H7 (cell line): ENCODE data around the gene CNTNAP5. TPM values are rescaled to one million over a fixed set of nuclear protein-coding genes. Genes with fewer than 3 reads are reported as not detected.
A peak's percentile ranks its signal among the peaks of the same experiment; 100 is the strongest.

Source experiments
- DNase-seq: peaks from one replicate; pipeline ENCODE4 v3.0.0; 2012
- H3K27me3 ChIP-seq: 2 replicates; pipeline ENCODE4 v1.6.0; 2011; ENCODE audit warnings: mild to moderate bottlenecking, low read length; ENCODE audit not compliant: control insufficient read depth, insufficient read depth
- H3K36me3 ChIP-seq: replicated peaks from 2 replicates; pipeline ENCODE4 v1.5.1; 2011; ENCODE audit warnings: low read length; ENCODE audit not compliant: control insufficient read depth, insufficient read depth
- H3K4me3 ChIP-seq: 2 replicates; pipeline ENCODE4 v1.5.1; 2011; ENCODE audit warnings: low read depth, mild to moderate bottlenecking, control low read depth, low read length, moderate library complexity; ENCODE audit not compliant: insufficient read depth
- total RNA-seq: library from RNA; depleted of rRNA; stranded (reverse); fragments of >200 nt; shearing (Covaris generic); gene quantifications from 2 replicates; pipeline ENCODE4 v1.2.3, GENCODE V29; 2014; rRNA removed

Gene CNTNAP5
- 0.04 and 0.28 TPM in 2 replicates for total RNA-seq

GRCh38 chr2:124025171-124025580 lies at the start of gene CNTNAP5:
Gene CNTNAP5, plus strand, starts transcription at chr2:124025287. Its CDS starts 364 bp downstream, at chr2:124025651.
- DNase-seq: peak; percentile 91
- Histone ChIP-seq H3K36me3 (no peaks in the 10 kb centered on the region), H3K27me3 (peaks cover 36% of the 10 kb centered on the region), H3K4me3 (peak within 1 kb of the TSS; percentile 52)

DNA sequence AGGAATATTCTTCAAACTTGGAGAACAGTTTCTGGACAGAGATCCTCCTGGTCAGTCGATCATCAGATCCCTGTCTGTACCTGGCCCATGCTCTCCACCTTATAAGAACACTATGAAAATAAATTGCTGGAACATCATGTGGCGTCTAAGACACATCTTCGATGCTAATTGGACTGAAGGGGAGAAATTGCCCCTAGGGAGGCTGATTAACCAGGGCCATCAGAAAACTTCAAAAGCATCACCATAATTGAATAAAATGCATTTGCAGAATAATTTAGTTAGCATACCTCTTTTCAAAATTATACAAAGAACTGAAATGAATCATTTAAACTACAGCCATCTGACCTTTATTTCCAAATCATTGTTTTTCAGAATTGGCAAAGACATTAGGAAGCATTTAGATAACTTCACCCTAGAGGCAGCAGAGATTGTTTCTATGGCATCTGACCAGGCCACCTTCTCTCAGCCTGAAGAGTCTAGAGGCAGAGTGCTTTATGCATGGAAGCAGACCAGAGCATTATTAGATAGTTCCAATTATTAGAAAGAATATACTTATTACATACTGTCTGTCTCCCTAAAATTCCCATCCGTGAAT lies 48.9 kb upstream of the CNTNAP5 start:
- no peaks in the 10 kb centered on the region for H3K36me3 ChIP-seq
- no peaks in the 10 kb centered on the region for H3K27me3 ChIP-seq
- no peak for DNase-seq
- no peak overlapping the region for H3K4me3 ChIP-seq

DNA sequence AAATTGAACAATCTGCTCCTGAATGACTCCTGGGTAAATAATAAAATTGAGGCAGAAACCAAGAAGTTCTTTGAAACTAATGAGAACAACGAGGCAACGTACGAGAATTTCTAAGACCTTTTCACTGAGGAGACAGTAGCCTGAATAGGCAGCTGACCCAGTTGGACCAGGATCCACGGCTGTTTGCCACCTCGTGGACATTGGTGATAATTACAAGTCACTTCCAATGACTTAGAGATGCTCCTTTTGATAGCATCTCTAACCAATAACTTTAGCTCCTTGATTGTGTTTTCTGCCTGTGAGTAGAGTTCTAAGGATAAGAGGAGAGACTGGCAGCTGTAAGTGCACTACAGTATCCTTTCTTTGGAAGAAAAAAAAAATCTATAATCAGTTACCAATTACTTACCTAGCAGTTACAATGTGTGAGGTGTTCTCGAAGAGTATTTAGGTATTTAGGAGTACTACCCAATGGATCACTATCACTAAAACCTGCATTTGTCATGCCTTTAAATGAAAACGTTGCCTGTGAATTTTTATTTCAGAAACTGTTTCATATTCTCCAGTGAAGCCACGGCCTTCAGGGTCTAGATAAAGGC lies 31.3 kb upstream of the CNTNAP5 start:
- no peaks in the 10 kb centered on the region for H3K36me3 ChIP-seq
- no peaks in the 10 kb centered on the region for H3K27me3 ChIP-seq
- peak; percentile 43 for DNase-seq
- no peak overlapping the region for H3K4me3 ChIP-seq

DNA sequence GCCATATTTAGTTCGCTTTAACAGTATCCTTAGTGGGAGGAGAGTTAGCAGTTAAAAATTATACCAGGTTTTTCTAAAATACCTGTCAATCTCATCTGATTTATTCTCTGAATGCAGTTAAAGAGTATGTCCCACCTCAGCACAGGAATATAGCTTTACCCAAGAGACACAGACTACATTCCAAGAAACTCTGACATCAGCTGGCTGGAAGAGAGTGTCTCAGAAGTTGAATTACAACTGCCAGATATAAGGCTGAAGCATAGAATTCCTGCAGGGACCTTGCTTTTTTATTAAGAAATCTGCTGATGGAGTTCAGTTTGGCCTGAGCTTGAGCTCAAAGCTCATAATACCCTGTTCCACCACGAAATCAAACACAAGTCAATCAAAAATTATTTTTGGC lies 25.4 kb upstream of the CNTNAP5 start:
- no peaks in the 10 kb centered on the region for H3K27me3 ChIP-seq

DNA sequence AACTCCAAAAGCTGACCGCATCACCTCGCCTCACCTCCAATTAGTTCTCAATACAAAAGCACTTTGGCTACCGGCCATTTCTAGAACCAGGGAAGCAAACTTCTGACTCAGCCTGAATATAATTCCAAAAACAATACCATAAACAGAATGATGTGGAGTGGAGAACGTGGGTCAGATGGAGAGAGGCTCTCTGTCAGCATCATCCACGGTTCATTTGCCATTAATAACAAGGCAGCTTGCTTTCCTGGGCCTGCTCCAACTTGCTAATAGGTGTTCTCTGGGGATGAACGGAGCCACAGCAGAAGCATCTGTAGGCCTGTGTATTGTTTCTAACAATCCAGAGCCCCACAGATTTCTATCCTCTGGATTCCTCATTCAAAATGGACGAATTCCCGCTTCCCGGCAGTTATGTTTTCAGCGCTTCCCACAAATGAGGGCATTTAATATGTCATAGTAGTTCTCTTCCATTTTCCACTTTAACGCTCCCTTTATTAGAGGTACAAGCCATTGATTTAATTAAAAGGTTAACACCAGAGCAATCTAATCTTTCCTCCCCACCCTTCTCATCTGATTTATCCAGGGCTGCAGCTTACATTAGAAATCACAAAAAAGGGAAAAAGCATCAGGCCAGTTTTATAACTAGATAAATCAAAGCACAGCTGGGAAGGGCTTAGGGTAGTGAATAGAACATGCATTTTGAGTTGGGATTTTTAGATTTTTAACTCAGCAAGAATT lies 23.2 kb upstream of the CNTNAP5 start:
- Histone ChIP-seq H3K27me3 (no peaks in the 10 kb centered on the region), H3K4me3 (no peak overlapping the region), H3K36me3 (no peaks in the 10 kb centered on the region)
- no peak for DNase-seq

More for the DNA sequence above, 25.4 kb upstream of the CNTNAP5 start:
- no peak for DNase-seq
- Histone ChIP-seq H3K36me3 (no peaks in the 10 kb centered on the region), H3K4me3 (no peak overlapping the region)

- H3K4me3 ChIP-seq: no peak overlapping the region
- no peaks in the 10 kb centered on the region for H3K36me3 ChIP-seq
- H3K27me3 ChIP-seq: peaks cover 9% of the 10 kb centered on the region
- no peak for DNase-seq
Measured at GRCh38 chr2:124018890-124019289, 6.2 kb upstream of the CNTNAP5 start.

GRCh38 chr2:124024561-124025170 lies 421 bp upstream of the CNTNAP5 start:
- H3K4me3 ChIP-seq: peak overlapping the region; percentile 52
- peak; percentile 53 for DNase-seq
- peaks cover 36% of the 10 kb centered on the region for H3K27me3 ChIP-seq
- no peaks in the 10 kb centered on the region for H3K36me3 ChIP-seq

GRCh38 chr2:124025891-124026434 lies 876 bp downstream of the CNTNAP5 start:
- H3K36me3 ChIP-seq: no peaks in the 10 kb centered on the region
- DNase-seq: peak; percentile 13
- peak overlapping the region; percentile 35 for H3K4me3 ChIP-seq
- peaks cover 36% of the 10 kb centered on the region for H3K27me3 ChIP-seq

GRCh38 chr2:124026503-124026902 lies 1.4 kb downstream of the CNTNAP5 start:
- DNase-seq: no peak
- H3K4me3 ChIP-seq: no peak overlapping the region
- H3K27me3 ChIP-seq: peaks cover 36% of the 10 kb centered on the region
- H3K36me3 ChIP-seq: no peaks in the 10 kb centered on the region

DNA sequence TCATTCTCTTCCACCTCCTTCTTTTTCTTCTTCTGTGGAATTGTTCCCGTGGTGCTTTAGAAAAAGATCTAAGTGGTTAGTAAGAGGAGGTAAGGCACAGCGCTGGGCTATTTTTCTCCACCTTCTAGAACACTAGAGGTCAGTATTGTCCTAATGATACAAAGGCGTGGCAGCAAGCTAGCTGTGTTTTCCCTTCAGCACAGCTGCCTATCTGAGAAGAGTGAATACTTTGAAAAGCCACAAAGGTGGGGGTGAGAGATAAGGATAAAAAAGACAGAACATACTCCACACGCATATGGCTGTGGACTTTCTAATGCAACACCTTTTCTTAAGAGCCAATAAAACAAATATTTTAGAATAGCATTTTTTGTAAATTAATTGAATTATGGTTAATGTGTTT lies 2.1 kb downstream of the CNTNAP5 start:
- H3K36me3 ChIP-seq: no peaks in the 10 kb centered on the region
- no peak overlapping the region for H3K4me3 ChIP-seq
- peak; percentile 66 for DNase-seq
- peaks cover 36% of the 10 kb centered on the region for H3K27me3 ChIP-seq

- H3K36me3 ChIP-seq: no peaks in the 10 kb centered on the region
- H3K4me3 ChIP-seq: no peak overlapping the region
- H3K27me3 ChIP-seq: no peaks in the 10 kb centered on the region
- DNase-seq: no peak
Measured at GRCh38 chr2:124032799-124033198, 7.7 kb downstream of the CNTNAP5 start.

GRCh38 chr2:124034265-124034664 lies 9.2 kb downstream of the CNTNAP5 start:
- Histone ChIP-seq H3K4me3 (no peak overlapping the region), H3K27me3 (no peaks in the 10 kb centered on the region), H3K36me3 (no peaks in the 10 kb centered on the region)
- no peak for DNase-seq

- DNase-seq: no peak
- Histone ChIP-seq H3K4me3 (no peak overlapping the region), H3K36me3 (no peaks in the 10 kb centered on the region), H3K27me3 (no peaks in the 10 kb centered on the region)
Measured at GRCh38 chr2:124035001-124035400, 9.9 kb downstream of the CNTNAP5 start.

DNA sequence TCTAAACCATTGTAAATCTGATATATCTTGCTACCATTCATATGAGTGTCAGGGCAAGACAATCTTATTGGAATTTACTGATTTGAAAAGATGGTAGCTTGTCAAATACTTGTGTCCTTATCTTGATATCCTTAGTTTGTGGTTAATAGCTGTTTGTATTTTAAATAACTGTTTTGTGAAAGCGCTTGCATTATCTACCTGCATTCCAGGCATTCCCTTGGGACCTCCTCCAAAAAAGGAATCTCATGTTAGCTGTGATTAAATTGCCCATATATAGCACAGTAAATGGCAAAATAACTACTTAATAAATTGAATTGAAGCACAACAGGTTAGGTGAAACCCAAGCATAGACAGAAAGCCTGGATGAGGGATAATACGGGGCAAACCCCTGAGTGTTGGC lies 13.9 kb downstream of the CNTNAP5 start:
- Histone ChIP-seq H3K27me3 (no peaks in the 10 kb centered on the region), H3K36me3 (no peaks in the 10 kb centered on the region), H3K4me3 (no peak overlapping the region)
- no peak for DNase-seq
